ENCODE measurements around the gene FYN. TPM values are rescaled to one million over a fixed set of nuclear protein-coding genes. Genes with fewer than 3 reads are reported as not detected.

The FYN gene
- total RNA-seq, 1 donor, result 106 TPM

GRCh38 chr6:111625461-111626391, 247.5 kb downstream of the FYN start:
- H3K27ac ChIP-seq (ENCODE audit: low read depth, low read length), result peak overlapping the region; percentile 9
- TF ChIP-seq, protein P1, sequence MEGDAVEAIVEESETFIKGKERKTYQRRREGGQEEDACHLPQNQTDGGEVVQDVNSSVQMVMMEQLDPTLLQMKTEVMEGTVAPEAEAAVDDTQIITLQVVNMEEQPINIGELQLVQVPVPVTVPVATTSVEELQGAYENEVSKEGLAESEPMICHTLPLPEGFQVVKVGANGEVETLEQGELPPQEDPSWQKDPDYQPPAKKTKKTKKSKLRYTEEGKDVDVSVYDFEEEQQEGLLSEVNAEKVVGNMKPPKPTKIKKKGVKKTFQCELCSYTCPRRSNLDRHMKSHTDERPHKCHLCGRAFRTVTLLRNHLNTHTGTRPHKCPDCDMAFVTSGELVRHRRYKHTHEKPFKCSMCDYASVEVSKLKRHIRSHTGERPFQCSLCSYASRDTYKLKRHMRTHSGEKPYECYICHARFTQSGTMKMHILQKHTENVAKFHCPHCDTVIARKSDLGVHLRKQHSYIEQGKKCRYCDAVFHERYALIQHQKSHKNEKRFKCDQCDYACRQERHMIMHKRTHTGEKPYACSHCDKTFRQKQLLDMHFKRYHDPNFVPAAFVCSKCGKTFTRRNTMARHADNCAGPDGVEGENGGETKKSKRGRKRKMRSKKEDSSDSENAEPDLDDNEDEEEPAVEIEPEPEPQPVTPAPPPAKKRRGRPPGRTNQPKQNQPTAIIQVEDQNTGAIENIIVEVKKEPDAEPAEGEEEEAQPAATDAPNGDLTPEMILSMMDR (IDR thresholded peaks at IDR 0.05; ENCODE audit: extremely low read depth, low read depth, low read length), result no peak
- H3K9me3 ChIP-seq (ENCODE audit: low read depth, low read length), result no peaks in the 10 kb centered on the region
- H3K4me2 ChIP-seq (ENCODE audit: insufficient read depth, low read length), result peak overlapping the region; percentile 78
- peak; percentile 83 for DNase-seq (ENCODE audit: insufficient read length, low spot score, missing footprints)
- H4K20me1 ChIP-seq (ENCODE audit: insufficient read depth, low read length), result no peaks in the 10 kb centered on the region
- no peaks in the 10 kb centered on the region for H3K79me2 ChIP-seq (ENCODE audit: insufficient read depth, low read length)
- H3K4me1 ChIP-seq (ENCODE audit: insufficient read depth, low read length), result peaks cover 28% of the 10 kb centered on the region
- H3K27me3 ChIP-seq (ENCODE audit: insufficient read depth, low read length), result no peaks in the 10 kb centered on the region
- peak overlapping the region; percentile 59 for H3K4me3 ChIP-seq (ENCODE audit: insufficient read depth, low read length)
- H2AFZ ChIP-seq (ENCODE audit: low read length), result peak overlapping the region; percentile 54
- H3K36me3 ChIP-seq (ENCODE audit: insufficient read depth, low read length), result no peaks in the 10 kb centered on the region

DNA sequence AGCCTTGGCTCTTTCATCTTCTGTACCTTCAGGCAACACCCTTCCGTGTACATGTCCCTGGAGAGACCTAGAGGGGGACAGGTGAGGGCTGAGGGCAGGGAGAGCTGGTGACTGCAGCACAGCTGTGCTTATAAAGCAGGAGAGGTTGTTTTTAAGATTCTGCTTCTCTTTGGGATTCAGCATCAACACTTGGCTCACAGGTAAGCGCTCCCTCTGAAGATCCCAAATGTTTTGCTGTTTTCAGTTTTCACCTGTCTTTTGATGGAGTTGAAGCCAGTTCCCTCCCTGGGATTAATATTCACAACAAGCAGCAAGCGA, 248.2 kb downstream of the FYN start:
- Histone ChIP-seq H3K79me2 (ENCODE audit: insufficient read depth, low read length) (no peaks in the 10 kb centered on the region), H3K9me3 (ENCODE audit: low read depth, low read length) (no peaks in the 10 kb centered on the region), H3K27me3 (ENCODE audit: insufficient read depth, low read length) (no peaks in the 10 kb centered on the region), H4K20me1 (ENCODE audit: insufficient read depth, low read length) (no peaks in the 10 kb centered on the region), H3K4me1 (ENCODE audit: insufficient read depth, low read length) (peaks cover 28% of the 10 kb centered on the region), H3K4me3 (ENCODE audit: insufficient read depth, low read length) (no peak overlapping the region), H3K36me3 (ENCODE audit: insufficient read depth, low read length) (no peaks in the 10 kb centered on the region), H3K27ac (ENCODE audit: low read depth, low read length) (no peak overlapping the region), H3K4me2 (ENCODE audit: insufficient read depth, low read length) (peak overlapping the region; percentile 78), H2AFZ (ENCODE audit: low read length) (no peak overlapping the region)
- TF ChIP-seq, protein P1 (IDR thresholded peaks at IDR 0.05; ENCODE audit: extremely low read depth, low read depth, low read length), result no peak
- DNase-seq (ENCODE audit: insufficient read length, low spot score, missing footprints), result no peak

- Histone ChIP-seq H2AFZ (ENCODE audit: low read length) (no peak overlapping the region), H3K36me3 (ENCODE audit: insufficient read depth, low read length) (no peaks in the 10 kb centered on the region), H3K27ac (ENCODE audit: low read depth, low read length) (no peak overlapping the region), H3K4me3 (ENCODE audit: insufficient read depth, low read length) (no peak overlapping the region), H3K27me3 (ENCODE audit: insufficient read depth, low read length) (no peaks in the 10 kb centered on the region), H3K79me2 (ENCODE audit: insufficient read depth, low read length) (no peaks in the 10 kb centered on the region), H3K9me3 (ENCODE audit: low read depth, low read length) (no peaks in the 10 kb centered on the region), H3K4me1 (ENCODE audit: insufficient read depth, low read length) (peaks cover 28% of the 10 kb centered on the region), H4K20me1 (ENCODE audit: insufficient read depth, low read length) (no peaks in the 10 kb centered on the region), H3K4me2 (ENCODE audit: insufficient read depth, low read length) (no peak overlapping the region)
- TF ChIP-seq, protein P1 (IDR thresholded peaks at IDR 0.05; ENCODE audit: extremely low read depth, low read depth, low read length), result no peak
- no peak for DNase-seq (ENCODE audit: insufficient read length, low spot score, missing footprints)
These were observed 248.7 kb downstream of the FYN start for GRCh38 chr6:111624401-111625098.
